ENCODE results near the gene SLC6A12.

The SLC6A12 gene

GRCh38 chr12:213527-213932 lies 427 bp downstream of the SLC6A12 start:
- no peaks in the 10 kb centered on the region for H3K4me1 ChIP-seq (ENCODE audit: low read depth, poor library complexity, severe bottlenecking)
- no peaks in the 10 kb centered on the region for H3K79me2 ChIP-seq (ENCODE audit: insufficient read depth, low read depth)
- no peak overlapping the region for H3K4me2 ChIP-seq
- no peaks in the 10 kb centered on the region for H3K36me3 ChIP-seq (ENCODE audit: insufficient read depth)
- no peak overlapping the region for H2AFZ ChIP-seq (ENCODE audit: low read depth)
- H3K4me3 ChIP-seq (IDR thresholded peaks at IDR 0.05; ENCODE audit: insufficient read depth, low read depth, low read length): no peak overlapping the region
- H3K9ac ChIP-seq: no peak overlapping the region
- no peak overlapping the region for H3K27ac ChIP-seq
- TF ChIP-seq CTCF (conservative IDR thresholded peaks at IDR 0.05; ENCODE audit: low read depth, low read length): no peak
- no peaks in the 10 kb centered on the region for H4K20me1 ChIP-seq (ENCODE audit: insufficient read depth)
- H3K27me3 ChIP-seq (ENCODE audit: insufficient read depth, low read depth): peaks cover 25% of the 10 kb centered on the region; the same call in 1 of the 2 replicates

GRCh38 chr12:212715-213526 lies 1.0 kb downstream of the SLC6A12 start:
- Histone ChIP-seq H2AFZ (ENCODE audit: low read depth) (no peak overlapping the region), H3K27me3 (ENCODE audit: insufficient read depth, low read depth) (peaks cover 22% of the 10 kb centered on the region; the same call in 1 of the 2 replicates), H4K20me1 (ENCODE audit: insufficient read depth) (no peaks in the 10 kb centered on the region), H3K36me3 (ENCODE audit: insufficient read depth) (no peaks in the 10 kb centered on the region), H3K4me3 (IDR thresholded peaks at IDR 0.05; ENCODE audit: insufficient read depth, low read depth, low read length) (no peak overlapping the region), H3K4me2 (no peak overlapping the region), H3K27ac (no peak overlapping the region), H3K79me2 (ENCODE audit: insufficient read depth, low read depth) (no peaks in the 10 kb centered on the region), H3K4me1 (ENCODE audit: low read depth, poor library complexity, severe bottlenecking) (no peaks in the 10 kb centered on the region), H3K9ac (no peak overlapping the region)
- TF ChIP-seq CTCF (conservative IDR thresholded peaks at IDR 0.05; ENCODE audit: low read depth, low read length): no peak

DNA sequence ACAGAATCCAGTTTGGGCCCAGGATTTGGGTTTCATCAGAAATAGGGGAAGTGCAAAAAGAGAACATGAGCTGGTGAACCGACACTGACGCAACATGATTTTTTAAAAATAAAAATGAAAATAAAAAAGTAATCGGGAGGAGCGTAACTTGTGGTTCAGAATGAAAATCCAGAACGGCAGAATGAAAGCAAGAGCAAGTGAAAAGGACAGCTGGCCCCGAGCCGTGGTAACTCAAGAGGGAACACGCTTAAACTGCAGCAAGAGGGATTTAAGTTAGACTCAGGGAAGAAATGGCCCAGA lies 1.6 kb downstream of the SLC6A12 start:
- Histone ChIP-seq H3K79me2 (ENCODE audit: insufficient read depth, low read depth) (no peaks in the 10 kb centered on the region), H3K9ac (no peak overlapping the region), H4K20me1 (ENCODE audit: insufficient read depth) (no peaks in the 10 kb centered on the region), H3K36me3 (ENCODE audit: insufficient read depth) (no peaks in the 10 kb centered on the region), H2AFZ (ENCODE audit: low read depth) (no peak overlapping the region), H3K27ac (no peak overlapping the region), H3K4me2 (no peak overlapping the region), H3K4me1 (ENCODE audit: low read depth, poor library complexity, severe bottlenecking) (no peaks in the 10 kb centered on the region), H3K27me3 (ENCODE audit: insufficient read depth, low read depth) (peaks cover 22% of the 10 kb centered on the region; the same call in 1 of the 2 replicates), H3K4me3 (IDR thresholded peaks at IDR 0.05; ENCODE audit: insufficient read depth, low read depth, low read length) (no peak overlapping the region)
- no peak for TF ChIP-seq CTCF (conservative IDR thresholded peaks at IDR 0.05; ENCODE audit: low read depth, low read length)

- H3K4me2 ChIP-seq: no peak overlapping the region
Observed at GRCh38 chr12:211639-212414, 2.1 kb downstream of the SLC6A12 start.

More at GRCh38 chr12:211639-212414, 2.1 kb downstream of the SLC6A12 start:
- Histone ChIP-seq H4K20me1 (ENCODE audit: insufficient read depth) (no peaks in the 10 kb centered on the region), H3K36me3 (ENCODE audit: insufficient read depth) (no peaks in the 10 kb centered on the region), H3K79me2 (ENCODE audit: insufficient read depth, low read depth) (no peaks in the 10 kb centered on the region), H3K27ac (no peak overlapping the region), H3K27me3 (ENCODE audit: insufficient read depth, low read depth) (peaks cover 22% of the 10 kb centered on the region; the same call in 1 of the 2 replicates), H3K9ac (no peak overlapping the region), H3K4me3 (IDR thresholded peaks at IDR 0.05; ENCODE audit: insufficient read depth, low read depth, low read length) (no peak overlapping the region), H2AFZ (ENCODE audit: low read depth) (no peak overlapping the region), H3K4me1 (ENCODE audit: low read depth, poor library complexity, severe bottlenecking) (no peaks in the 10 kb centered on the region)
- TF ChIP-seq CTCF (conservative IDR thresholded peaks at IDR 0.05; ENCODE audit: low read depth, low read length): no peak

Measured in KMS-11 (cell line).